PC-9 (cell line): ENCODE data around the gene SEC22A. TPM values are rescaled to one million over a fixed set of nuclear protein-coding genes. Genes with fewer than 3 reads are reported as not detected.

Experiments
- BruUV-seq: library from RNA; stranded (reverse); fragments of 400-500 nt; replicated peaks from 2 replicates; lab custom pipeline; 2021; lab: Mats Ljungman, UMichigan
- CTCF ChIA-PET: fragments of 300-600 bp; sonication (Branson Sonifier 250); formaldehyde crosslinking; loops from one replicate; lab custom pipeline; 2022; ENCODE audit warnings: antibody characterized with exemption; lab: Charles Lee
- POLR2A ChIA-PET: fragments of 300-600 bp; sonication (Branson Sonifier 250); formaldehyde crosslinking; loops from one replicate; lab custom pipeline; 2022; ENCODE audit warnings: antibody characterized with exemption; ENCODE audit not compliant: unreplicated experiment; lab: Charles Lee
- DNase-seq, 2 experiments: peaks; one replicate each; pipeline versions ENCODE4 v3.0.0 to v3.0.0-alpha.2; 2015 to 2022; ENCODE audit warnings: mixed read lengths in 1 of 2
- H2AFZ ChIP-seq: fragments of 200-600 bp; sonication (generic); 2 replicates; pipeline ENCODE4 v1.8.1; 2017; ENCODE audit warnings: antibody characterized with exemption
- H3F3A ChIP-seq: fragments of 200-600 bp; sonication (generic); 2 replicates; pipeline ENCODE4 v1.8.1; 2017; ENCODE audit warnings: antibody characterized with exemption, mild to moderate bottlenecking, low read depth; ENCODE audit not compliant: insufficient read depth
- H3K27ac ChIP-seq: fragments of 200-600 bp; sonication (generic); 2 replicates; pipeline ENCODE4 v1.6.1; 2016; ENCODE audit warnings: mixed run types
- H3K27me3 ChIP-seq: fragments of 200-600 bp; sonication (generic); 2 replicates; pipeline ENCODE4 v1.6.1; 2016; ENCODE audit warnings: low read depth, mixed run types; ENCODE audit not compliant: insufficient read depth
- H3K36me3 ChIP-seq: fragments of 200-600 bp; sonication (generic); 2 replicates; pipeline ENCODE4 v1.6.1; 2016; ENCODE audit warnings: low read depth, mixed run types
- H3K4me1 ChIP-seq: fragments of 200-600 bp; sonication (generic); replicated peaks from 2 replicates; pipeline ENCODE4 v1.6.1; 2016; ENCODE audit warnings: mixed run types; ENCODE audit not compliant: insufficient read depth
- H3K4me2 ChIP-seq: fragments of 200-600 bp; sonication (generic); 2 replicates; pipeline ENCODE4 v1.6.1; 2017; ENCODE audit warnings: mixed run types
- H3K4me3 ChIP-seq: fragments of 200-600 bp; sonication (generic); 2 replicates; pipeline ENCODE4 v1.6.1; 2016; ENCODE audit warnings: mixed run types
- H3K79me2 ChIP-seq: fragments of 200-600 bp; sonication (generic); 2 replicates; pipeline ENCODE4 v1.6.1; 2017; ENCODE audit warnings: low read depth, mixed run types
- H3K9me2 ChIP-seq: fragments of 200-600 bp; sonication (generic); 2 replicates; pipeline ENCODE4 v1.8.1; 2017; ENCODE audit warnings: mild to moderate bottlenecking; ENCODE audit not compliant: insufficient read depth
- H3K9me3 ChIP-seq: fragments of 200-600 bp; sonication (generic); 2 replicates; pipeline ENCODE4 v1.8.1; 2016; ENCODE audit warnings: low read depth; ENCODE audit not compliant: insufficient read depth
- H4K20me1 ChIP-seq: fragments of 200-600 bp; sonication (generic); 2 replicates; pipeline ENCODE4 v1.8.1; 2017; ENCODE audit not compliant: insufficient read depth
- CTCF ChIP-seq: fragments of 200-600 bp; sonication (generic); conservative IDR thresholded peaks from 2 replicates; pipeline ENCODE4 v1.6.1; 2017; ENCODE audit warnings: mixed run types, antibody characterized with exemption, mild to moderate bottlenecking, moderate library complexity
- EZH2 ChIP-seq: fragments of 200-600 bp; sonication (generic); IDR thresholded peaks from 2 replicates; pipeline ENCODE4 v1.8.0; 2017; ENCODE audit warnings: antibody characterized with exemption, low read depth
- intact Hi-C: fragments of 100-400 bp; cut with micrococcal nuclease; formaldehyde crosslinking; loops from one replicate; pipeline ENCODE4 v1.10.0; 2022; ENCODE audit not compliant: unreplicated experiment
- total RNA-seq: library from RNA; stranded (reverse); gene quantifications from 2 replicates; pipeline ENCODE4 v1.2.3, GENCODE V29; 2021

SEC22A gene
- total RNA-seq, 1 experiment from 2014 or later: 20.2 TPM

GRCh38 chr3:123310741-123311140 lies 109.0 kb downstream of the SEC22A start:
- intact Hi-C loops: no loop called here
- H3F3A ChIP-seq: no peaks in the 10 kb centered on the region
- H3K27me3 ChIP-seq: no peaks in the 10 kb centered on the region
- no peaks in the 10 kb centered on the region for H3K79me2 ChIP-seq
- BruUV-seq: no TSS peak
- CTCF ChIA-PET: no interaction called here
- no peaks in the 10 kb centered on the region for H3K36me3 ChIP-seq
- H2AFZ ChIP-seq: no peak overlapping the region
- no peak overlapping the region for H3K27ac ChIP-seq
- H4K20me1 ChIP-seq: no peaks in the 10 kb centered on the region
- POLR2A ChIA-PET: no interaction called here
- H3K9me2 ChIP-seq: no peaks in the 10 kb centered on the region
- no peaks in the 10 kb centered on the region for H3K4me1 ChIP-seq
- no peak for TF ChIP-seq CTCF
- TF ChIP-seq EZH2: no peak
- no peaks in the 10 kb centered on the region for H3K9me3 ChIP-seq
- no peak overlapping the region for H3K4me2 ChIP-seq
- no peak overlapping the region for H3K4me3 ChIP-seq
- peak in 1 of 2 experiments; percentile 54 for DNase-seq

GRCh38 chr3:123311201-123311600 lies 109.5 kb downstream of the SEC22A start:
- Histone ChIP-seq H4K20me1 (no peaks in the 10 kb centered on the region), H2AFZ (no peak overlapping the region), H3K9me2 (no peaks in the 10 kb centered on the region), H3K27ac (no peak overlapping the region), H3K4me2 (no peak overlapping the region), H3K36me3 (no peaks in the 10 kb centered on the region), H3K4me1 (no peaks in the 10 kb centered on the region), H3K9me3 (no peaks in the 10 kb centered on the region), H3K27me3 (no peaks in the 10 kb centered on the region), H3K79me2 (no peaks in the 10 kb centered on the region), H3F3A (no peaks in the 10 kb centered on the region), H3K4me3 (no peak overlapping the region)
- ChIA-PET POLR2A (no interaction called here), CTCF (no interaction called here)
- no peak for DNase-seq
- BruUV-seq: no TSS peak
- TF ChIP-seq EZH2: no peak
- no peak for TF ChIP-seq CTCF
- intact Hi-C loops: no loop called here

- ChIA-PET POLR2A (no interaction called here), CTCF (no interaction called here)
These were observed 110.9 kb downstream of the SEC22A start for GRCh38 chr3:123312331-123313265.

More at GRCh38 chr3:123312331-123313265, 110.9 kb downstream of the SEC22A start:
- H2AFZ ChIP-seq: no peak overlapping the region
- no peaks in the 10 kb centered on the region for H3K79me2 ChIP-seq
- no peaks in the 10 kb centered on the region for H3K4me1 ChIP-seq
- intact Hi-C loops: no loop called here
- no peaks in the 10 kb centered on the region for H3K9me3 ChIP-seq
- no peak overlapping the region for H3K4me2 ChIP-seq
- no peak overlapping the region for H3K27ac ChIP-seq
- no TSS peak for BruUV-seq
- no peaks in the 10 kb centered on the region for H4K20me1 ChIP-seq
- no peaks in the 10 kb centered on the region for H3F3A ChIP-seq
- TF ChIP-seq EZH2 (no peak), CTCF (no peak)
- H3K27me3 ChIP-seq: no peaks in the 10 kb centered on the region
- H3K4me3 ChIP-seq: no peak overlapping the region
- H3K36me3 ChIP-seq: no peaks in the 10 kb centered on the region
- no peaks in the 10 kb centered on the region for H3K9me2 ChIP-seq
- DNase-seq: peak in 1 of 2 experiments; percentile 28
